Measurements from ENCODE around the gene PRKCQ. TPM values are rescaled to one million over a fixed set of nuclear protein-coding genes. Genes with fewer than 3 reads are reported as not detected.

Gene PRKCQ
- total and polyA plus RNA-seq, 3 experiments from 2014 or later = 44.1 to 55.3 (median 46.7) TPM

DNA sequence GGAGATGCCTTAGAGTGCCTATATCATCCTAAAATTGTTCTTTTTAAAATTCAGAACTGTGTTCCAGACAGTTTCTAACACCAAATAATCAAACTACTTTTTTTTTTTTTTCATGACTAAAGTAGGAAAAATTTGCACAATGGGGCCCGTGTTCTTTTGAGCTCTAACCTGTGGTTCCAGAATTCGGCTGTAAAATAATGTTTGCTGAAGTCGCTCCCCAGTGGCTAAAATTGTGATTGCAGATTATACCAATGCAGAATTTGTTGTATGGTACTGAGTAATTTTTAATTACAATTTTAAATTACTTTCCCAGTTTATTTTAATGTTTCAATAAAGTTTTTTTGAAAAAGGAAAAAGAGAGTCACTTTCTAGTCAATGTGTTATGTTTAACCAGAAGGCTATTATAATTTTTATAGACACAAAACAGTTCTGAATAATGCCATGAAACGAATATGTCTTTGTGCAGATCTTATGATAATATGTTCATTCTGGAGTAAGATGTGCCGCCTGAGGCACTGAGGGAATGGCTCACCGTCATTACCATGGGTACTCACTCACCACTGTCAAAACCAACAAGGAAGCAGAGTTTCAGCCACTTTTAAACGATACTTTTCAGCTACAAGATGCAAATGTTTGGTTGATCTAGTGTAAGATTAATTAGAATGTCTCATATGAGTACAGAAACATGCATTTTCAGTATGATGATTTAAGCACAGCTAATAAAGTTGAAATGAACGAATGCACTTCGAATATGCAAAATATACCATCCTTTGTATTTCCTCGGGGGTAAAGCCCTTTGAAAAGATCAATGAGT, 173.6 kb downstream of the PRKCQ start:
- no peak overlapping the region for H3K27ac ChIP-seq (ENCODE audit: low read depth, low read length)
- peak overlapping the region in 4 of 7 donors; percentile 17 to 64 (median 50) for H3K4me3 Mint-ChIP-seq
- no peaks in the 10 kb centered on the region for H3K27me3 ChIP-seq (ENCODE audit: insufficient read depth, low read length, poor library complexity, severe bottlenecking)
- H3K4me1 ChIP-seq (ENCODE audit: insufficient read depth, low read length) = peaks cover 35% of the 10 kb centered on the region
- H3K4me3 ChIP-seq (ENCODE audit: low read length) = no peak overlapping the region
- H3K36me3 ChIP-seq (ENCODE audit: insufficient read depth, low read length) = no peaks in the 10 kb centered on the region
- peak overlapping the region in 1 of 8 donors; percentile 45 for H3K27ac Mint-ChIP-seq
- DNase-seq = peak in 1 of 5 donors; percentile 23
- peaks cover 0 to 2% (median 0%) of the 10 kb centered on the region in 3 donors for H3K36me3 Mint-ChIP-seq
- ChIA-PET POLR2A (interaction anchor here (0.5 to 1.0 kb wide), 3 partner anchors 69 to 1591 kb away, joined by 3 to 7 read pairs (median 5); partner anchors contain the start of gene PFKFB3), CTCF (interaction anchor here (0.7 to 3.3 kb wide), 23 partner anchors 8 to 320 kb away, joined by 3 to 50 read pairs (median 4); partner anchors contain the start of gene PFKFB3)
- peaks cover 0 to 1% of the 10 kb centered on the region in 2 donors for H3K27me3 Mint-ChIP-seq
- no peaks in the 10 kb centered on the region for H3K9me3 ChIP-seq (ENCODE audit: low read length)
- no peaks in the 10 kb centered on the region for H3K9me3 Mint-ChIP-seq
- peaks cover 32 to 56% (median 49%) of the 10 kb centered on the region in 3 donors for H3K4me1 Mint-ChIP-seq

DNA sequence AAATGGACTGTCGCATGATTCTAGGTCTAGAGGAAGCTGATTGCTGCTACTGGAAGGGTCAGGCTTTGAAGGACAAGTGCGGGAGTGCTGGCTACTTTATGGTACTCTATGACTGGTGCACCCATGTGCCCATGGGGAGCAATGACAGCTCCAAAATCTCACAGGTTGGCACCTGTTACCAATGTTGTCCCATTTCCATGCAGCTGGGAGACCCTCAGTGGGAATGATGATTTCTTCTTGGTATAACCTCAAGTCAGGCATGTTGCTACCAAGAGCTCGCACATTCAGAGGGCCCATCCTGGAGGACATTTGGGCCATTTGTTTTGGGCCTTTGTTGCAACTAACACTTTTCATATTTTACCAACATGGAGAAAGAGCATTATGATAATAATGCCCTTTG, 174.4 kb downstream of the PRKCQ start:
- Histone ChIP-seq H3K9me3 (ENCODE audit: low read length) (no peaks in the 10 kb centered on the region), H3K36me3 (ENCODE audit: insufficient read depth, low read length) (no peaks in the 10 kb centered on the region), H3K4me1 (ENCODE audit: insufficient read depth, low read length) (peaks cover 29% of the 10 kb centered on the region), H3K27ac (ENCODE audit: low read depth, low read length) (no peak overlapping the region), H3K4me3 (ENCODE audit: low read length) (no peak overlapping the region), H3K27me3 (ENCODE audit: insufficient read depth, low read length, poor library complexity, severe bottlenecking) (no peaks in the 10 kb centered on the region)
- Mint-ChIP-seq H3K9me3 (no peaks in the 10 kb centered on the region), H3K4me3 (no peak overlapping the region), H3K4me1 (peaks cover 30 to 48% (median 42%) of the 10 kb centered on the region in 3 donors), H3K36me3 (peaks cover 0 to 2% (median 0%) of the 10 kb centered on the region in 3 donors), H3K27me3 (peaks cover 0 to 1% of the 10 kb centered on the region in 2 donors), H3K27ac (peak overlapping the region in 1 of 8 donors; percentile 44)
- POLR2A ChIA-PET = interaction anchor here (1.0 kb wide), 1 partner anchor 203 kb away, joined by 3 read pairs; the partner anchor contains the start of gene PFKFB3
- no peak for DNase-seq
- CTCF ChIA-PET = interaction anchor here (0.7 to 3.3 kb wide), 19 partner anchors 8 to 319 kb away, joined by 3 to 50 read pairs (median 5); partner anchors contain the start of gene PFKFB3

DNA sequence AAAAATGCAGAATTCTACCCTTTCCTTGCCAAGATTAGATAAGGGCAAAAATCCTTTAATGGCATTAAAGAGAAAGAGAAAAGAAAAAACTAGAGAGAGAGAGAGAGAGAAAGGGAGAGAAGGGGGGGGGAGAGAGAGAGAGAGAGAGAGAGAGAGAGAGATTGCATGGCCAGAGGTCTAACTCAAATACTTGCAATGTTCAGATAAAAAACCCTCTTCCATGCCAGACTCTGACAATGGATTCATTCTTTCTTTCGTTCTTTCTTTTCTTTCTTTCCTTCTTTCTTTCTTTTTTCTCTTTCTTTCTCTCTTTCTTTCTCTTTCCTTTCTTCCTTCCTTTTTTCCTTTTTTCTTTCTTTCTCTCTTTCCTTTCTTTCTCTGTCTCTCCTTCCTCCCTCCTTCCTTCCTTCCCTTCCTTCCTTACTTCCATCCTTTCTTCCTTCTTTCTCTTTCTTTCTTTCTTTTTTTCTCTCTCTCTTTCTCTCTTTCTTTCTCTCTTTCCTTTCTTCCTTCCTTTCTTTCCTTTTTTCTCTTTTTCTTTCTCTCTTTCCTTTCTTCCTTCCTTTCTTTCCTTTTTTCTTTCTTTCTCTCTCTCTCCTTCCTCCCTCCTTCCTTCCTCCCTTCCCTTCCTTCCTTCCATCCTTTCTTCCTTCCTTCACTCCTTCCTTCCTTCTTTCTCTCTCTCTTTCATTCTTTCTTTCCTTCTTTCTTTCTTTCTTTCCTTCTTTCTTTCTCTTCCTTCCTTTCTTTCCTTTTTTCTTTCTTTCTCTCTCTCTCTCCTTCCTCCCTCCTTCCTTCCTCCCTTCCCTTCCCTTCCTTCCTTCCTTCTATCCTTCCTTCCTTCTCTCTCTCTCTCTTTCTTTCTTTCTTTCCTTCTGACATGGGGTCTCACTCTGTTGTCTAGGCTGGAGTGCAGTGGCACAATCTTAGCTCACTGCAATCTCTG, 175.7 kb downstream of the PRKCQ start:
- H3K27me3 ChIP-seq (ENCODE audit: insufficient read depth, low read length, poor library complexity, severe bottlenecking) = no peaks in the 10 kb centered on the region
- CTCF ChIA-PET = interaction anchor here (0.8 to 7.1 kb wide), 5 partner anchors 74 to 258 kb away, joined by 3 to 137 read pairs (median 10); partner anchors contain the start of gene PFKFB3
- no peak overlapping the region for H3K4me3 ChIP-seq (ENCODE audit: low read length)
- Mint-ChIP-seq H3K4me3 (no peak overlapping the region), H3K36me3 (peaks cover 0 to 2% (median 0%) of the 10 kb centered on the region in 3 donors), H3K9me3 (no peaks in the 10 kb centered on the region), H3K27me3 (peaks cover 0 to 1% of the 10 kb centered on the region in 2 donors), H3K4me1 (peaks cover 17 to 35% (median 29%) of the 10 kb centered on the region in 3 donors), H3K27ac (peak overlapping the region in 1 of 8 donors; percentile 58)
- no peaks in the 10 kb centered on the region for H3K9me3 ChIP-seq (ENCODE audit: low read length)
- POLR2A ChIA-PET = interaction anchor here (0.7 kb wide), 1 partner anchor 232 kb away, joined by 3 read pairs; no protein-coding TSS in a partner anchor
- H3K27ac ChIP-seq (ENCODE audit: low read depth, low read length) = no peak overlapping the region
- no peak for DNase-seq
- no peaks in the 10 kb centered on the region for H3K36me3 ChIP-seq (ENCODE audit: insufficient read depth, low read length)
- H3K4me1 ChIP-seq (ENCODE audit: insufficient read depth, low read length) = peaks cover 16% of the 10 kb centered on the region

DNA sequence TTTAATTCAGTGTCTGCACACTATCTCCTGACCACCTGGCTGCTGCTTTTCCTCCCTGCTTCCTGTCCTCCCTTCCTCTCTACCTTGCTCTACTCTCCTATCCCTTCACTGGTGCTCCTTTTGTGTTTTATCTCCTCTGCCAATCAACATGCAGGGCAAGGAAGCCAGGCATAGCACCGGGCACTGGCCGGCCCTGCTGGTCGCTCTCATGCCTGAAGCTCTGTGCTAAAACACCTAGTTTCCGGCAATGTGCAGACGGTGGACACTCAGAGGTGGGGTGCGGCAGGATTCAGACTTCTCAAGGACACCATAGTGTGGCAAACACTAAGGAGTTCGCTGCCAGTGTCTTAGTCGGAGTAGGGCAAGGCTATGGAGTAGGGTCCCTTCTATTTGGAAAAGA, 177.1 kb downstream of the PRKCQ start:
- no peak overlapping the region for H3K27ac Mint-ChIP-seq
- no peak overlapping the region for H3K4me3 Mint-ChIP-seq
- ChIA-PET POLR2A (interaction anchor here (1.6 to 2.4 kb wide), 2 partner anchors 200 to 230 kb away, joined by 5 to 23 read pairs; partner anchors contain the start of gene PFKFB3), CTCF (interaction anchor here (0.8 to 7.1 kb wide), 8 partner anchors 54 to 389 kb away, joined by 3 to 137 read pairs (median 12); partner anchors contain the start of gene PFKFB3)
- Histone ChIP-seq H3K4me3 (ENCODE audit: low read length) (no peak overlapping the region), H3K36me3 (ENCODE audit: insufficient read depth, low read length) (no peaks in the 10 kb centered on the region), H3K27me3 (ENCODE audit: insufficient read depth, low read length, poor library complexity, severe bottlenecking) (no peaks in the 10 kb centered on the region), H3K27ac (ENCODE audit: low read depth, low read length) (no peak overlapping the region), H3K9me3 (ENCODE audit: low read length) (no peaks in the 10 kb centered on the region), H3K4me1 (ENCODE audit: insufficient read depth, low read length) (peaks cover 15% of the 10 kb centered on the region)
- peaks cover 0 to 1% of the 10 kb centered on the region in 2 donors for H3K27me3 Mint-ChIP-seq
- H3K9me3 Mint-ChIP-seq = no peaks in the 10 kb centered on the region
- DNase-seq = no peak
- H3K4me1 Mint-ChIP-seq = peaks cover 12 to 26% (median 22%) of the 10 kb centered on the region in 3 donors
- H3K36me3 Mint-ChIP-seq = no peaks in the 10 kb centered on the region

DNA sequence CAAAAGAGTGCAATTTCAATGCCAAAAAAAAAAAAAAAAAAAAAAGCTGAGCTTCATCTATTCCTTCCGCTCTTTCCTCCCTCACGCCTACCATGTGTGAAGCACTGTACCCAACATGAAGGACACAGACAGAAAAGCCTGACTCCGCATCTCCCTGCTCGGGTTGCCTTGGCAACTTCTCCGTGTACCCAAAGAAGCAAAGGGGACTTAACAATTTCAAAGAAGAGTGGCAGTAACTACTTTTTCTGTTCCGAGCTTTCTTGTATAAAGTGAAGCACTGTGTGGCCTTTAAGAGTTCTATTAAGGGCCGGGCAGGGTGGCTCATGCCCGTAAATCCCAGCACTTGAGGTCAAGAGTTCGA, 177.7 kb downstream of the PRKCQ start:
- Mint-ChIP-seq H3K27me3 (peaks cover 0 to 1% of the 10 kb centered on the region in 2 donors), H3K4me1 (peaks cover 10 to 22% (median 19%) of the 10 kb centered on the region in 3 donors), H3K4me3 (no peak overlapping the region), H3K9me3 (no peaks in the 10 kb centered on the region), H3K27ac (no peak overlapping the region), H3K36me3 (no peaks in the 10 kb centered on the region)
- no peaks in the 10 kb centered on the region for H3K27me3 ChIP-seq (ENCODE audit: insufficient read depth, low read length, poor library complexity, severe bottlenecking)
- POLR2A ChIA-PET = interaction anchor here (1.0 to 2.4 kb wide), 4 partner anchors 7 to 229 kb away, joined by 3 to 23 read pairs (median 6); partner anchors contain the start of gene PFKFB3
- DNase-seq = no peak
- CTCF ChIA-PET = interaction anchor here (0.6 to 7.1 kb wide), 51 partner anchors 8 to 391 kb away, joined by 3 to 137 read pairs (median 5); partner anchors contain the start of gene PFKFB3
- H3K36me3 ChIP-seq (ENCODE audit: insufficient read depth, low read length) = no peaks in the 10 kb centered on the region
- H3K4me3 ChIP-seq (ENCODE audit: low read length) = no peak overlapping the region
- H3K4me1 ChIP-seq (ENCODE audit: insufficient read depth, low read length) = peaks cover 15% of the 10 kb centered on the region
- H3K9me3 ChIP-seq (ENCODE audit: low read length) = no peaks in the 10 kb centered on the region
- no peak overlapping the region for H3K27ac ChIP-seq (ENCODE audit: low read depth, low read length)

DNA sequence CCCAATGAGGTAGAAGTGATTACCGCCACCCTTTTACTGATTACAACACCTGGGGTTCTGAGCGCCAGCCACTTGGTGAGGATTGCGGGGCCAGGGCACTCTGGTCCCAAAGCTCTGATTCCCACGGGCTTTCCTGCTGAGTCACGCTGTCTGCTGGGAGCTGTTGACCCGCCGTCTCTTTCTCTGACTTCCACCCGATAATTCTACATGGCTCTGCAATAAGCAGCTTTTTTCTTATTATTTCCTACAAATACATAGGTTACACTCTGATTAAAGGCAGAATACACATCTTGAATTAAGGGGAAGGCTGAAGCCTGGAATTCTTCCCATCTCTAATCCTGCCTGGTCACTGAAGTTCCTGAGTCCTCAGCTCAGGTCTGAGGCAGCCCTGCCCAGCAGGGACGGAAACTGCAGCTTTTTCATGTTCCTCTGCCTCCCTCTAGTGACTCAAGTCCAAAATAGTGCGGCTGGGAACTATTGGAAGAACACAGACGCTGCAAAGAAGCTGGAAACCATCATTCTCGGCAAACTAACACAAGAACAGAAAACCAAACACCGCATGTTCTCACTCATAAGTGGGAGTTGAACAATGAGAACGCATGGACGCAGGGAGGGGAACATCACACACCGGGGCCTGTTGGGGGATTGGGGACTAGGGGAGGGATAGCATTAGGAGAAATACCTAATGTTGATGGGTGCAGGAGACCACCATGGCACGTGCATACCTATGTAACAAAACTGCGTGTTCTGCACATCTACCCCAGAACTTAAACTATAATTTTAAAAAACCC, 178.3 kb downstream of the PRKCQ start:
- Mint-ChIP-seq H3K9me3 (no peaks in the 10 kb centered on the region), H3K36me3 (no peaks in the 10 kb centered on the region), H3K4me1 (peaks cover 7 to 16% (median 13%) of the 10 kb centered on the region in 3 donors), H3K27me3 (peaks cover 0 to 1% of the 10 kb centered on the region in 2 donors), H3K27ac (peak overlapping the region in 5 of 8 donors; percentile 15 to 89 (median 80)), H3K4me3 (peak overlapping the region in 1 of 7 donors; percentile 36)
- H3K4me1 ChIP-seq (ENCODE audit: insufficient read depth, low read length) = peaks cover 12% of the 10 kb centered on the region
- no peaks in the 10 kb centered on the region for H3K9me3 ChIP-seq (ENCODE audit: low read length)
- no peaks in the 10 kb centered on the region for H3K36me3 ChIP-seq (ENCODE audit: insufficient read depth, low read length)
- CTCF ChIA-PET = interaction anchor here (0.6 to 7.1 kb wide), 57 partner anchors 9 to 391 kb away, joined by 3 to 137 read pairs (median 5); partner anchors contain the start of gene PFKFB3
- H3K27me3 ChIP-seq (ENCODE audit: insufficient read depth, low read length, poor library complexity, severe bottlenecking) = no peaks in the 10 kb centered on the region
- POLR2A ChIA-PET = interaction anchor here (1.0 to 2.4 kb wide), 4 partner anchors 8 to 228 kb away, joined by 3 to 23 read pairs (median 6); partner anchors contain the start of gene PFKFB3
- H3K27ac ChIP-seq (ENCODE audit: low read depth, low read length) = no peak overlapping the region
- DNase-seq = peak; percentile 25 to 69 (median 59)
- H3K4me3 ChIP-seq (ENCODE audit: low read length) = no peak overlapping the region
